Measurements from ENCODE around the gene FSTL4. TPM values are rescaled to one million over a fixed set of nuclear protein-coding genes. Genes with fewer than 3 reads are reported as not detected.

The FSTL4 gene
- total and polyA plus RNA-seq, 2 experiments from 2014 or later: 1.4 to 2.8 TPM

DNA sequence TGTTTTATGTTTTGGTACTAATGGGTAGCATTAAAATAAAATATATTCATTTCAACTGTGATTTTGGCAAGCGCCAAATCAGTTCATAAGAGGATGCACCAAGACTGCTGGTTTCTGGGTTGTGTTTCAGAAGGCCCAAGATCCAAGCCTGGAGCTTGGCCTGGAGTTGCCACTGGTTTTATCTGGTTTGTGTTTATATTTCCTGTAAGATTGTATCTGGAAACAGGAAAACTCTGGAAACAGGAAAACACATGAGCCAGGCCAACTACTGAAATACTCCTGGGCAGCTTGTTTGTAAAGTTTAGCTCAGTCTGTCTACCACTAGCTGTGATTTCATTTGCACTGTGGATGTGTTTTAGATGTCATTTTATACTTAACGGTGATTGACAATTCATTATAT, 5.5 kb downstream of the FSTL4 start:
- TF ChIP-seq, protein P1, sequence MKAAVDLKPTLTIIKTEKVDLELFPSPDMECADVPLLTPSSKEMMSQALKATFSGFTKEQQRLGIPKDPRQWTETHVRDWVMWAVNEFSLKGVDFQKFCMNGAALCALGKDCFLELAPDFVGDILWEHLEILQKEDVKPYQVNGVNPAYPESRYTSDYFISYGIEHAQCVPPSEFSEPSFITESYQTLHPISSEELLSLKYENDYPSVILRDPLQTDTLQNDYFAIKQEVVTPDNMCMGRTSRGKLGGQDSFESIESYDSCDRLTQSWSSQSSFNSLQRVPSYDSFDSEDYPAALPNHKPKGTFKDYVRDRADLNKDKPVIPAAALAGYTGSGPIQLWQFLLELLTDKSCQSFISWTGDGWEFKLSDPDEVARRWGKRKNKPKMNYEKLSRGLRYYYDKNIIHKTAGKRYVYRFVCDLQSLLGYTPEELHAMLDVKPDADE (IDR thresholded peaks at IDR 0.05): no peak
- TF ChIP-seq EZH2phosphoT487 (IDR thresholded peaks at IDR 0.05; ENCODE audit: unreplicated experiment) (no peak), POLR2AphosphoS5 (IDR thresholded peaks at IDR 0.05; ENCODE audit: low read depth) (no peak), JUNB (IDR thresholded peaks at IDR 0.05; ENCODE audit: unreplicated experiment) (no peak), ZNF331 (CRISPR knock-in tag; IDR thresholded peaks at IDR 0.05; ENCODE audit: low read depth) (no peak), STAT1 (IDR thresholded peaks at IDR 0.05; ENCODE audit: unreplicated experiment) (no peak), ZNF114 (CRISPR knock-in tag; IDR thresholded peaks at IDR 0.05) (no peak)
- TF ChIP-seq, protein P2, sequence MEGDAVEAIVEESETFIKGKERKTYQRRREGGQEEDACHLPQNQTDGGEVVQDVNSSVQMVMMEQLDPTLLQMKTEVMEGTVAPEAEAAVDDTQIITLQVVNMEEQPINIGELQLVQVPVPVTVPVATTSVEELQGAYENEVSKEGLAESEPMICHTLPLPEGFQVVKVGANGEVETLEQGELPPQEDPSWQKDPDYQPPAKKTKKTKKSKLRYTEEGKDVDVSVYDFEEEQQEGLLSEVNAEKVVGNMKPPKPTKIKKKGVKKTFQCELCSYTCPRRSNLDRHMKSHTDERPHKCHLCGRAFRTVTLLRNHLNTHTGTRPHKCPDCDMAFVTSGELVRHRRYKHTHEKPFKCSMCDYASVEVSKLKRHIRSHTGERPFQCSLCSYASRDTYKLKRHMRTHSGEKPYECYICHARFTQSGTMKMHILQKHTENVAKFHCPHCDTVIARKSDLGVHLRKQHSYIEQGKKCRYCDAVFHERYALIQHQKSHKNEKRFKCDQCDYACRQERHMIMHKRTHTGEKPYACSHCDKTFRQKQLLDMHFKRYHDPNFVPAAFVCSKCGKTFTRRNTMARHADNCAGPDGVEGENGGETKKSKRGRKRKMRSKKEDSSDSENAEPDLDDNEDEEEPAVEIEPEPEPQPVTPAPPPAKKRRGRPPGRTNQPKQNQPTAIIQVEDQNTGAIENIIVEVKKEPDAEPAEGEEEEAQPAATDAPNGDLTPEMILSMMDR (conservative IDR thresholded peaks at IDR 0.05; ENCODE audit: low read depth in 2 of 2): no peak
- TF ChIP-seq, protein P3, sequence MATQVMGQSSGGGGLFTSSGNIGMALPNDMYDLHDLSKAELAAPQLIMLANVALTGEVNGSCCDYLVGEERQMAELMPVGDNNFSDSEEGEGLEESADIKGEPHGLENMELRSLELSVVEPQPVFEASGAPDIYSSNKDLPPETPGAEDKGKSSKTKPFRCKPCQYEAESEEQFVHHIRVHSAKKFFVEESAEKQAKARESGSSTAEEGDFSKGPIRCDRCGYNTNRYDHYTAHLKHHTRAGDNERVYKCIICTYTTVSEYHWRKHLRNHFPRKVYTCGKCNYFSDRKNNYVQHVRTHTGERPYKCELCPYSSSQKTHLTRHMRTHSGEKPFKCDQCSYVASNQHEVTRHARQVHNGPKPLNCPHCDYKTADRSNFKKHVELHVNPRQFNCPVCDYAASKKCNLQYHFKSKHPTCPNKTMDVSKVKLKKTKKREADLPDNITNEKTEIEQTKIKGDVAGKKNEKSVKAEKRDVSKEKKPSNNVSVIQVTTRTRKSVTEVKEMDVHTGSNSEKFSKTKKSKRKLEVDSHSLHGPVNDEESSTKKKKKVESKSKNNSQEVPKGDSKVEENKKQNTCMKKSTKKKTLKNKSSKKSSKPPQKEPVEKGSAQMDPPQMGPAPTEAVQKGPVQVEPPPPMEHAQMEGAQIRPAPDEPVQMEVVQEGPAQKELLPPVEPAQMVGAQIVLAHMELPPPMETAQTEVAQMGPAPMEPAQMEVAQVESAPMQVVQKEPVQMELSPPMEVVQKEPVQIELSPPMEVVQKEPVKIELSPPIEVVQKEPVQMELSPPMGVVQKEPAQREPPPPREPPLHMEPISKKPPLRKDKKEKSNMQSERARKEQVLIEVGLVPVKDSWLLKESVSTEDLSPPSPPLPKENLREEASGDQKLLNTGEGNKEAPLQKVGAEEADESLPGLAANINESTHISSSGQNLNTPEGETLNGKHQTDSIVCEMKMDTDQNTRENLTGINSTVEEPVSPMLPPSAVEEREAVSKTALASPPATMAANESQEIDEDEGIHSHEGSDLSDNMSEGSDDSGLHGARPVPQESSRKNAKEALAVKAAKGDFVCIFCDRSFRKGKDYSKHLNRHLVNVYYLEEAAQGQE (IDR thresholded peaks at IDR 0.05; ENCODE audit: unreplicated experiment): no peak
- Histone ChIP-seq H2AFZ (no peak overlapping the region), H4K20me1 (replicated peaks; ENCODE audit: insufficient read depth) (no peaks in the 10 kb centered on the region), H3K79me2 (replicated peaks; ENCODE audit: insufficient read depth) (no peaks in the 10 kb centered on the region), H3K36me3 (ENCODE audit: insufficient read depth) (no peaks in the 10 kb centered on the region), H3K27ac (ENCODE audit: low read depth) (no peak overlapping the region), H3K4me3 (no peak overlapping the region), H3K27me3 (ENCODE audit: insufficient read depth) (peaks cover 34% of the 10 kb centered on the region), H3K4me2 (no peak overlapping the region), H3K4me1 (ENCODE audit: insufficient read depth) (peaks cover 19% of the 10 kb centered on the region), H3F3A (replicated peaks; ENCODE audit: low read depth) (no peaks in the 10 kb centered on the region), H3K9me2 (ENCODE audit: insufficient read depth) (no peaks in the 10 kb centered on the region)
- Mint-ChIP-seq H3K4me3 (no peak overlapping the region), H3K4me1 (peaks cover 30% of the 10 kb centered on the region), H3K9me3 (no peaks in the 10 kb centered on the region), H3K36me3 (ENCODE audit: low read depth) (no peaks in the 10 kb centered on the region), H3K27ac (no peak overlapping the region), H3K27me3 (ENCODE audit: insufficient read depth, low read depth, poor library complexity) (peaks cover 39% of the 10 kb centered on the region)
- no peak for ATAC-seq
- DNase-seq (ENCODE audit: low spot score): no peak

DNA sequence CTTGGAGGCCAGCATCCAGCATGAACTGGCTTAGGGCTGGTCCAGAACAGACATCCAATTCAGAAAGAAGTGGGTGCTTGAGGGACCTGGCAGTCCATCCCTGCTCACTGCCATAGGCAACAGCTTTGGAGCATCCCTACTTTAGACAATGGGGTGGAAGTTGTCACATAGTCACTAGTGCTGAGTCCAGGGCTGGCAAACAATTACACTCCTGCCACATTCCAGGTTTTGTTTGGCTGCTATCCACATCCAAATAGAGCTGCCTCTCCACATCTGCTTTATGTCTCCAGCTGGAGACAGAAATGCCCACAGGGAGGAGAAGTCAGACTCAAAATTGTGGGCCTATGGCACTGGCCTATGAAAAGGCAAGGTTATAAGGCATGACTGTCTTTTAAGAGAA, 7.0 kb downstream of the FSTL4 start:
- Histone ChIP-seq H3K79me2 (replicated peaks; ENCODE audit: insufficient read depth) (no peaks in the 10 kb centered on the region), H3F3A (replicated peaks; ENCODE audit: low read depth) (no peaks in the 10 kb centered on the region), H3K4me1 (ENCODE audit: insufficient read depth) (peaks cover 24% of the 10 kb centered on the region), H4K20me1 (replicated peaks; ENCODE audit: insufficient read depth) (no peaks in the 10 kb centered on the region), H2AFZ (no peak overlapping the region), H3K36me3 (ENCODE audit: insufficient read depth) (no peaks in the 10 kb centered on the region), H3K9me2 (ENCODE audit: insufficient read depth) (no peaks in the 10 kb centered on the region), H3K4me3 (no peak overlapping the region), H3K27ac (ENCODE audit: low read depth) (no peak overlapping the region), H3K27me3 (ENCODE audit: insufficient read depth) (peaks cover 19% of the 10 kb centered on the region), H3K4me2 (no peak overlapping the region)
- DNase-seq (ENCODE audit: low spot score): no peak
- Mint-ChIP-seq H3K36me3 (ENCODE audit: low read depth) (no peaks in the 10 kb centered on the region), H3K9me3 (no peaks in the 10 kb centered on the region), H3K27ac (no peak overlapping the region), H3K27me3 (ENCODE audit: insufficient read depth, low read depth, poor library complexity) (peaks cover 30% of the 10 kb centered on the region), H3K4me3 (no peak overlapping the region), H3K4me1 (peaks cover 34% of the 10 kb centered on the region)
- ATAC-seq: no peak
- no peak for TF ChIP-seq ZNF114 (CRISPR knock-in tag; IDR thresholded peaks at IDR 0.05)
- no peak for TF ChIP-seq STAT1 (IDR thresholded peaks at IDR 0.05; ENCODE audit: unreplicated experiment)
- no peak for TF ChIP-seq EZH2phosphoT487 (IDR thresholded peaks at IDR 0.05; ENCODE audit: unreplicated experiment)
- TF ChIP-seq NANOG (IDR thresholded peaks at IDR 0.05; ENCODE audit: borderline replicate concordance): no peak
- TF ChIP-seq, protein P1 (IDR thresholded peaks at IDR 0.05): no peak
- TF ChIP-seq, protein P3 (IDR thresholded peaks at IDR 0.05; ENCODE audit: unreplicated experiment): no peak
- no peak for TF ChIP-seq JUNB (IDR thresholded peaks at IDR 0.05; ENCODE audit: unreplicated experiment)
- TF ChIP-seq POLR2AphosphoS5 (IDR thresholded peaks at IDR 0.05; ENCODE audit: low read depth): no peak
- TF ChIP-seq EZH2 (IDR thresholded peaks at IDR 0.05; ENCODE audit: low read depth, unreplicated experiment): no peak
